ENCODE data around the gene CCDC178. TPM values are rescaled to one million over a fixed set of nuclear protein-coding genes. Genes with fewer than 3 reads are reported as not detected.

Gene CCDC178
- total RNA-seq, result not detected in 2 replicates

DNA sequence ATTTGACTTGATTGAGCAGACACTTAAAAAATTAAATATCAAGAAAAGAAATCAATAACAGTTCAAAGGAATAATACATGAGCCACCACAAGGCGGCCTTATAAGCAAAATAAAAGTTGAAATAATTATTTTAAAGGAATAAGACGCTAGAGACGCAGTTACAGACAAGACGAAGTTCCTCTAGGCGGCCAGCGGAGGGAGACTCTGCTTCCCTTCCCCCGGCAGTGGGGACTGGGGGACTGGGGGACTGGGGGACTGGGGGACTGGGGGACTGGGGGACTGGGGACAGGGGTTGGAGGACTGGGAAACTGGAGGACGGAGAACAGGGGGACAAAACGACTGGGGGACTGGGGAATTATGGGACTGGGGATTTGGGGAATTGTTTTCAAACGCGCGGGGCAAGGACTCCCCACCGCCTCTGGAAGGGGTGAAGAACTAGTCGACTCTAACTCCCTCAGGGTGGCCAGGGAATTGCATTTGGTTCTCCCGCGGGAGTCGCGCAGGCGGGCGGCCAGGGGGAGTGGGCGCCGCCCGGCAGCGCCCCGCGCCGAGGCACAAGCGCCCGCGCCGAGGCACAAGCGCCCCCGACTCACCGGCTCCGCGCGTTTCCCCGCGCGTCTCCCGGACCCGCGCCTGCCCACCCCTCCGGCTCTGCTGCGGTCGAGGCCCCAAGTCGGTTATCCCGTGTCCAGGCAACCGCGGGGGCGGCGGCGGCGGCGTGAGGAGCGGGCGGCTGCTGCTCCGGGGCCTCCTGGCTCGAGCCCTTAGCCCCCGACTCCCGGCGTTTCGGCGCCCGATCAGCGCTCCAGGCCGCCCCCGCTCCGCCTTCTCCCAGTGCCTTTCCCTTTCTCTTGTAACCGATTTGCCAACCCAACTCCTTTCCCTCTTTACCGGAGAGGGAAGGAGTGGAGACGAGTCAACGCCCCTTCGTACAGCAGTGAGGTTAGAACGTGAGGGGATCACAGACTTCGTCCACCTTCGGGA lies at the start of gene CCDC178:
TSS of gene CCDC178 (minus strand) at position 662 of the 984 bp plus-strand sequence. CDS start 28,633 bp downstream, outside the sequence.

Other genes with a start within 250 kb of the CCDC178 start
- gene ASXL3, start 137.5 kb upstream of the CCDC178 start, total RNA-seq, result under 0.01 and 0.78 TPM in 2 replicates

All from smooth muscle cell of the pulmonary artery (primary cell).